ENCODE data around the gene PARP15.
"Not testable (repeated sequence)": the region's sequence is repeated elsewhere in the genome, so short reads cannot be mapped to it uniquely, and the experiment has no call there.

PARP15 gene

GRCh38 chr3:122658336-122658735 is 80.9 kb downstream of the PARP15 start:
- H3K9ac ChIP-seq (ENCODE audit: low read depth, low read length); H3K4me3 ChIP-seq (ENCODE audit: low read depth in 1 of 2, low read length in 2 of 2); H3K4me1 ChIP-seq (ENCODE audit: insufficient read depth, low read length); H3K27me3 ChIP-seq (ENCODE audit: insufficient read depth, low read length, poor library complexity); H3K4me2 ChIP-seq (ENCODE audit: insufficient read depth, low read length); DNase-seq; H3K79me2 ChIP-seq (ENCODE audit: insufficient read depth, low read length); H3K36me3 ChIP-seq (ENCODE audit: insufficient read depth, low read length); H3K9me3 ChIP-seq (ENCODE audit: insufficient read depth, low read length, severe bottlenecking); ATAC-seq (ENCODE audit: insufficient read depth, low read depth); H2AFZ ChIP-seq (ENCODE audit: low read depth, low read length); H3K27ac ChIP-seq (ENCODE audit: low read length); H4K20me1 ChIP-seq (ENCODE audit: insufficient read depth, low read length): not testable (repeated sequence)

- Histone ChIP-seq H3K27me3 (ENCODE audit: insufficient read depth, low read length, poor library complexity) (no peaks in the 10 kb centered on the region), H3K4me2 (ENCODE audit: insufficient read depth, low read length) (no peak overlapping the region), H4K20me1 (ENCODE audit: insufficient read depth, low read length) (no peaks in the 10 kb centered on the region), H3K9ac (ENCODE audit: low read depth, low read length) (no peak overlapping the region), H3K27ac (ENCODE audit: low read length) (no peak overlapping the region), H3K36me3 (ENCODE audit: insufficient read depth, low read length) (no peaks in the 10 kb centered on the region), H3K9me3 (ENCODE audit: insufficient read depth, low read length, severe bottlenecking) (no peaks in the 10 kb centered on the region), H2AFZ (ENCODE audit: low read depth, low read length) (no peak overlapping the region), H3K4me3 (ENCODE audit: low read depth in 1 of 2, low read length in 2 of 2) (no peak overlapping the region), H3K79me2 (ENCODE audit: insufficient read depth, low read length) (no peaks in the 10 kb centered on the region), H3K4me1 (ENCODE audit: insufficient read depth, low read length) (no peaks in the 10 kb centered on the region)
- DNase-seq: no peak
- TF ChIP-seq CTCF (IDR thresholded peaks at IDR 0.05; ENCODE audit: borderline replicate concordance, extremely low read depth, low read length, poor library complexity, severe bottlenecking) (peak; percentile 41), EZH2 (IDR thresholded peaks at IDR 0.05; ENCODE audit: borderline replicate concordance, low read depth, low read length, severe bottlenecking) (no peak)
- no peak for ATAC-seq (ENCODE audit: insufficient read depth, low read depth)
Observed at GRCh38 chr3:122660297-122660974, 83.0 kb downstream of the PARP15 start.

GRCh38 chr3:122661633-122662032 is 84.2 kb downstream of the PARP15 start:
- H3K4me1 ChIP-seq (ENCODE audit: insufficient read depth, low read length): no peaks in the 10 kb centered on the region
- no peaks in the 10 kb centered on the region for H3K27me3 ChIP-seq (ENCODE audit: insufficient read depth, low read length, poor library complexity)
- H3K9me3 ChIP-seq (ENCODE audit: insufficient read depth, low read length, severe bottlenecking): no peaks in the 10 kb centered on the region
- DNase-seq: no peak
- H3K9ac ChIP-seq (ENCODE audit: low read depth, low read length): no peak overlapping the region
- H3K79me2 ChIP-seq (ENCODE audit: insufficient read depth, low read length): no peaks in the 10 kb centered on the region
- H3K4me3 ChIP-seq (ENCODE audit: low read depth in 1 of 2, low read length in 2 of 2): no peak overlapping the region
- no peaks in the 10 kb centered on the region for H4K20me1 ChIP-seq (ENCODE audit: insufficient read depth, low read length)
- no peak overlapping the region for H3K4me2 ChIP-seq (ENCODE audit: insufficient read depth, low read length)
- ATAC-seq (ENCODE audit: insufficient read depth, low read depth): no peak
- no peak overlapping the region for H3K27ac ChIP-seq (ENCODE audit: low read length)
- no peak overlapping the region for H2AFZ ChIP-seq (ENCODE audit: low read depth, low read length)
- H3K36me3 ChIP-seq (ENCODE audit: insufficient read depth, low read length): no peaks in the 10 kb centered on the region
- TF ChIP-seq EZH2 (IDR thresholded peaks at IDR 0.05; ENCODE audit: borderline replicate concordance, low read depth, low read length, severe bottlenecking): no peak
- TF ChIP-seq CTCF (IDR thresholded peaks at IDR 0.05; ENCODE audit: borderline replicate concordance, extremely low read depth, low read length, poor library complexity, severe bottlenecking): no peak

- H3K9me3 ChIP-seq (ENCODE audit: insufficient read depth, low read length, severe bottlenecking): no peaks in the 10 kb centered on the region
- no peaks in the 10 kb centered on the region for H3K36me3 ChIP-seq (ENCODE audit: insufficient read depth, low read length)
- H3K79me2 ChIP-seq (ENCODE audit: insufficient read depth, low read length): no peaks in the 10 kb centered on the region
- no peaks in the 10 kb centered on the region for H3K27me3 ChIP-seq (ENCODE audit: insufficient read depth, low read length, poor library complexity)
- H3K4me2 ChIP-seq (ENCODE audit: insufficient read depth, low read length): no peak overlapping the region
- no peak overlapping the region for H3K9ac ChIP-seq (ENCODE audit: low read depth, low read length)
- no peaks in the 10 kb centered on the region for H3K4me1 ChIP-seq (ENCODE audit: insufficient read depth, low read length)
- no peak for TF ChIP-seq CTCF (IDR thresholded peaks at IDR 0.05; ENCODE audit: borderline replicate concordance, extremely low read depth, low read length, poor library complexity, severe bottlenecking)
- TF ChIP-seq EZH2 (IDR thresholded peaks at IDR 0.05; ENCODE audit: borderline replicate concordance, low read depth, low read length, severe bottlenecking): no peak
- ATAC-seq (ENCODE audit: insufficient read depth, low read depth) (no peak), DNase-seq (no peak)
- H3K27ac ChIP-seq (ENCODE audit: low read length): no peak overlapping the region
- no peak overlapping the region for H2AFZ ChIP-seq (ENCODE audit: low read depth, low read length)
- no peak overlapping the region for H3K4me3 ChIP-seq (ENCODE audit: low read depth in 1 of 2, low read length in 2 of 2)
- no peaks in the 10 kb centered on the region for H4K20me1 ChIP-seq (ENCODE audit: insufficient read depth, low read length)
Observed at GRCh38 chr3:122662505-122662904, 85.1 kb downstream of the PARP15 start.

Data from DND-41 (cell line).